Gastrocnemius medialis (tissue), 4 donors: Measurements from ENCODE around the gene CPNE7. TPM values are rescaled to one million over a fixed set of nuclear protein-coding genes. Genes with fewer than 3 reads are reported as not detected.
"Not testable (repeated sequence)": the region's sequence is repeated elsewhere in the genome, so short reads cannot be mapped to it uniquely, and the experiment has no call there.

Experiments
- ATAC-seq, 2 donors: fragments of 150-250 bp; one replicate each; pipeline ENCODE4 v1.9.1; 2016
- DNase-seq, 2 donors: peaks; one replicate each; pipeline ENCODE4 v3.0.0-alpha.2; 2019
- H3K27ac ChIP-seq, 4 donors: fragments of 200-600 bp; sonication (generic); 1 replicate in 1 of 4; 2 replicates in 3 of 4; pipeline ENCODE4 v1.5.1; 2016 to 2018; ENCODE audit warnings: mild to moderate bottlenecking in 2 of 4, moderate library complexity in 1 of 4
- H3K27me3 ChIP-seq, 3 donors: fragments of 200-600 bp; sonication (generic) in 2 of 3; 1 replicate in 1 of 3; 2 replicates in 2 of 3; pipeline versions ENCODE4 v1.5.1 to v1.6.0; 2016 to 2019; ENCODE audit warnings: mild to moderate bottlenecking in 1 of 3, moderate library complexity in 1 of 3
- H3K36me3 ChIP-seq, 2 donors: fragments of 200-600 bp; sonication (generic) in 1 of 2; one replicate each; pipeline ENCODE4 v1.5.1; 2017 to 2018
- H3K4me1 ChIP-seq, 2 donors: fragments of 200-600 bp; sonication (generic) in 1 of 2; one replicate each; pipeline ENCODE4 v1.5.1; 2016 to 2017; ENCODE audit warnings: mild to moderate bottlenecking in 2 of 2
- H3K4me3 ChIP-seq, 4 donors: fragments of 200-600 bp; sonication (generic) in 3 of 4; 1 replicate in 1 of 4; 2 replicates in 3 of 4; pipeline ENCODE4 v1.5.1; 2016 to 2019; ENCODE audit warnings: mild to moderate bottlenecking in 2 of 4
- H3K9me3 ChIP-seq, 3 donors: fragments of 200-600 bp; sonication (generic) in 2 of 3; 1 replicate in 1 of 3; 2 replicates in 2 of 3; pipeline ENCODE4 v1.5.1; 2016 to 2019
- CTCF ChIP-seq, 5 experiments: fragments of 450-650 bp in 3 of 5; fragments of 200-600 bp in 2 of 5; sonication (generic) in 2 of 5; IDR thresholded peaks in 4 of 5; conservative IDR thresholded peaks in 1 of 5; 1 replicate in 4 of 5; 2 replicates in 1 of 5; pipeline ENCODE4 v1.5.1; 2016 to 2019; ENCODE audit warnings: antibody characterized with exemption in 5 of 5, mild to moderate bottlenecking in 3 of 5, moderate library complexity in 3 of 5
- POLR2A ChIP-seq, 2 donors: fragments of 450-650 bp; IDR thresholded peaks; one replicate each; pipeline ENCODE4 v1.6.1; 2017; ENCODE audit warnings: antibody characterized with exemption in 2 of 2, mild to moderate bottlenecking in 2 of 2, moderate library complexity in 2 of 2
- in situ Hi-C, 4 donors: fragments of 200-750 bp; cut with MboI; loops; one replicate each; pipeline versions ENCODE4 v1.15.0 to v1.8.0; 2017; ENCODE audit warnings: low sequenced_read_pairs in 4 of 4
- intact Hi-C: fragments of 100-400 bp; cut with DNase I; formaldehyde crosslinking; loops from one replicate; pipeline ENCODE4 v1.15.1; 2023; ENCODE audit warnings: low total_unique reads
- total RNA-seq, 4 donors: library from RNA; depleted of rRNA; stranded (reverse); fragments of >200 nt; gene quantifications; one replicate each; pipeline versions ENCODE4 v1.1.0 to v1.2.3, GENCODE V29; 2016

Gene CPNE7
- total RNA-seq, 4 donors from 2014 or later, result not detected

GRCh38 chr16:89633064-89633631 is 57.6 kb downstream of the CPNE7 start:
- Histone ChIP-seq H3K9me3 (no peaks in the 10 kb centered on the region), H3K4me1 (no peaks in the 10 kb centered on the region), H3K27me3 (peaks cover 21 to 29% (median 21%) of the 10 kb centered on the region in 3 donors), H3K4me3 (no peak overlapping the region), H3K36me3 (no peaks in the 10 kb centered on the region), H3K27ac (no peak overlapping the region)
- ATAC-seq (no peak), DNase-seq (no peak)
- in situ Hi-C loops (no loop called here), intact Hi-C loops (no loop called here)
- TF ChIP-seq POLR2A (IDR thresholded peaks at IDR 0.05), result no peak
- TF ChIP-seq CTCF (IDR thresholded peaks at IDR 0.05 in 4 of 5, conservative IDR thresholded peaks at IDR 0.05 in 1 of 5), result no peak

GRCh38 chr16:89634463-89635385 is 59.2 kb downstream of the CPNE7 start:
- H3K4me3 ChIP-seq, in situ Hi-C loops, H3K4me1 ChIP-seq, ATAC-seq, H3K36me3 ChIP-seq, H3K27ac ChIP-seq, intact Hi-C loops, DNase-seq, H3K9me3 ChIP-seq: not testable (repeated sequence)
- H3K27me3 ChIP-seq, result peaks cover 21 to 29% (median 21%) of the 10 kb centered on the region in 3 donors

GRCh38 chr16:89636663-89637062 is 61.1 kb downstream of the CPNE7 start:
- in situ Hi-C loops, result no loop called here

GRCh38 chr16:89637379-89637778 is 61.8 kb downstream of the CPNE7 start:
- Histone ChIP-seq H3K27me3 (peaks cover 11 to 14% (median 12%) of the 10 kb centered on the region in 3 donors), H3K9me3 (no peaks in the 10 kb centered on the region), H3K4me3 (no peak overlapping the region), H3K36me3 (no peaks in the 10 kb centered on the region), H3K4me1 (peaks cover 8% of the 10 kb centered on the region in 2 donors), H3K27ac (no peak overlapping the region)
- intact Hi-C loops, result no loop called here
- DNase-seq (no peak), ATAC-seq (no peak)
- in situ Hi-C loops, result no loop called here
- no peak for TF ChIP-seq POLR2A (IDR thresholded peaks at IDR 0.05)

More at GRCh38 chr16:89636663-89637062, 61.1 kb downstream of the CPNE7 start:
- Histone ChIP-seq H3K27ac (no peak overlapping the region), H3K9me3 (no peaks in the 10 kb centered on the region), H3K4me3 (no peak overlapping the region), H3K27me3 (peaks cover 16 to 20% (median 19%) of the 10 kb centered on the region in 3 donors), H3K36me3 (no peaks in the 10 kb centered on the region), H3K4me1 (peaks cover 8% of the 10 kb centered on the region in 2 donors)
- TF ChIP-seq CTCF (IDR thresholded peaks at IDR 0.05 in 4 of 5, conservative IDR thresholded peaks at IDR 0.05 in 1 of 5) (no peak), POLR2A (IDR thresholded peaks at IDR 0.05) (no peak)
- DNase-seq (no peak), ATAC-seq (no peak)
- intact Hi-C loops, result no loop called here

GRCh38 chr16:89638455-89638854 is 62.9 kb downstream of the CPNE7 start:
- DNase-seq, result no peak
- Histone ChIP-seq H3K36me3 (no peaks in the 10 kb centered on the region), H3K4me1 (peaks cover 8% of the 10 kb centered on the region in 2 donors), H3K4me3 (no peak overlapping the region), H3K9me3 (no peaks in the 10 kb centered on the region), H3K27ac (no peak overlapping the region), H3K27me3 (peaks cover 3 to 4% (median 3%) of the 10 kb centered on the region in 3 donors)
- ATAC-seq, result no peak
- in situ Hi-C loops, result no loop called here
- no peak for TF ChIP-seq CTCF (IDR thresholded peaks at IDR 0.05 in 4 of 5, conservative IDR thresholded peaks at IDR 0.05 in 1 of 5)
- no peak for TF ChIP-seq POLR2A (IDR thresholded peaks at IDR 0.05)
- intact Hi-C loops, result no loop called here
